IPS-15b (cell line): ENCODE data around the gene BLOC1S4.
"Not testable (repeated sequence)": the region's sequence is repeated elsewhere in the genome, so short reads cannot be mapped to it uniquely, and the experiment has no call there.

Source experiments
- H3K27me3 ChIP-seq: one replicate; pipeline ENCODE4 v1.6.1; 2013; ENCODE audit warnings: low read length; ENCODE audit not compliant: control insufficient read depth, insufficient read depth
- H3K36me3 ChIP-seq: one replicate; pipeline ENCODE4 v1.6.1; 2013; ENCODE audit warnings: low read length; ENCODE audit not compliant: control insufficient read depth, insufficient read depth
- H3K4me1 ChIP-seq: one replicate; pipeline ENCODE4 v1.6.1; 2013; ENCODE audit warnings: mild to moderate bottlenecking, low read length; ENCODE audit not compliant: control insufficient read depth, insufficient read depth
- H3K4me3 ChIP-seq: one replicate; pipeline ENCODE4 v1.5.1; 2013; ENCODE audit warnings: low read depth, low read length
- H3K9ac ChIP-seq: one replicate; pipeline ENCODE4 v1.6.1; 2013; ENCODE audit warnings: low read depth, mild to moderate bottlenecking, low read length
- H3K9me3 ChIP-seq: one replicate; pipeline ENCODE4 v1.6.1; 2013; ENCODE audit warnings: mild to moderate bottlenecking, low read length; ENCODE audit not compliant: control insufficient read depth, insufficient read depth

The BLOC1S4 gene

GRCh38 chr4:6723851-6724250 lies 7.9 kb downstream of the BLOC1S4 start:
- Histone ChIP-seq H3K9me3 (no peaks in the 10 kb centered on the region), H3K27me3 (no peaks in the 10 kb centered on the region), H3K4me1 (no peaks in the 10 kb centered on the region), H3K4me3 (no peak overlapping the region), H3K9ac (no peak overlapping the region), H3K36me3 (no peaks in the 10 kb centered on the region)

- Histone ChIP-seq H3K36me3 (no peaks in the 10 kb centered on the region), H3K9me3 (no peaks in the 10 kb centered on the region)
Observed at GRCh38 chr4:6724421-6725111, 8.6 kb downstream of the BLOC1S4 start.

GRCh38 chr4:6725427-6725961 lies 9.5 kb downstream of the BLOC1S4 start:
- H3K36me3 ChIP-seq, H3K4me1 ChIP-seq, H3K9ac ChIP-seq, H3K4me3 ChIP-seq, H3K9me3 ChIP-seq, H3K27me3 ChIP-seq: not testable (repeated sequence)

More at GRCh38 chr4:6724421-6725111, 8.6 kb downstream of the BLOC1S4 start:
- Histone ChIP-seq H3K9ac (no peak overlapping the region), H3K4me3 (no peak overlapping the region), H3K4me1 (no peaks in the 10 kb centered on the region), H3K27me3 (no peaks in the 10 kb centered on the region)

- H3K9ac ChIP-seq = no peak overlapping the region
- no peaks in the 10 kb centered on the region for H3K36me3 ChIP-seq
- H3K27me3 ChIP-seq = no peaks in the 10 kb centered on the region
- no peaks in the 10 kb centered on the region for H3K9me3 ChIP-seq
- no peaks in the 10 kb centered on the region for H3K4me1 ChIP-seq
- no peak overlapping the region for H3K4me3 ChIP-seq
Observed at GRCh38 chr4:6727081-6727942, 11.3 kb downstream of the BLOC1S4 start.

GRCh38 chr4:6727943-6728250 lies 11.9 kb downstream of the BLOC1S4 start:
- no peaks in the 10 kb centered on the region for H3K4me1 ChIP-seq
- no peaks in the 10 kb centered on the region for H3K36me3 ChIP-seq
- H3K9me3 ChIP-seq = no peaks in the 10 kb centered on the region
- no peak overlapping the region for H3K4me3 ChIP-seq
- H3K27me3 ChIP-seq = no peaks in the 10 kb centered on the region
- no peak overlapping the region for H3K9ac ChIP-seq

GRCh38 chr4:6728320-6729029 lies 12.5 kb downstream of the BLOC1S4 start:
- H3K9me3 ChIP-seq = no peaks in the 10 kb centered on the region
- H3K36me3 ChIP-seq = no peaks in the 10 kb centered on the region
- H3K4me3 ChIP-seq = no peak overlapping the region
- H3K4me1 ChIP-seq = no peaks in the 10 kb centered on the region
- no peak overlapping the region for H3K9ac ChIP-seq
- H3K27me3 ChIP-seq = no peaks in the 10 kb centered on the region

GRCh38 chr4:6730603-6731317 lies 14.8 kb downstream of the BLOC1S4 start:
- H3K36me3 ChIP-seq = no peaks in the 10 kb centered on the region
- H3K27me3 ChIP-seq = no peaks in the 10 kb centered on the region
- H3K4me3 ChIP-seq = no peak overlapping the region
- no peak overlapping the region for H3K9ac ChIP-seq
- H3K4me1 ChIP-seq = no peaks in the 10 kb centered on the region
- H3K9me3 ChIP-seq = no peaks in the 10 kb centered on the region

- H3K4me3 ChIP-seq = no peak overlapping the region
Observed at GRCh38 chr4:6731318-6731675, 15.3 kb downstream of the BLOC1S4 start.

GRCh38 chr4:6731780-6732179 lies 15.8 kb downstream of the BLOC1S4 start:
- H3K9ac ChIP-seq = no peak overlapping the region
- no peaks in the 10 kb centered on the region for H3K27me3 ChIP-seq
- H3K4me3 ChIP-seq = no peak overlapping the region
- no peaks in the 10 kb centered on the region for H3K36me3 ChIP-seq
- no peaks in the 10 kb centered on the region for H3K4me1 ChIP-seq
- no peaks in the 10 kb centered on the region for H3K9me3 ChIP-seq

More at GRCh38 chr4:6731318-6731675, 15.3 kb downstream of the BLOC1S4 start:
- no peaks in the 10 kb centered on the region for H3K36me3 ChIP-seq
- H3K9me3 ChIP-seq = no peaks in the 10 kb centered on the region
- no peaks in the 10 kb centered on the region for H3K27me3 ChIP-seq
- H3K9ac ChIP-seq = no peak overlapping the region
- H3K4me1 ChIP-seq = no peaks in the 10 kb centered on the region

- H3K4me1 ChIP-seq = no peaks in the 10 kb centered on the region
- H3K9me3 ChIP-seq = no peaks in the 10 kb centered on the region
- H3K36me3 ChIP-seq = no peaks in the 10 kb centered on the region
- no peaks in the 10 kb centered on the region for H3K27me3 ChIP-seq
- no peak overlapping the region for H3K4me3 ChIP-seq
- no peak overlapping the region for H3K9ac ChIP-seq
Observed at GRCh38 chr4:6732441-6733357, 16.7 kb downstream of the BLOC1S4 start.
